ENCODE data around the gene SYCP3. TPM values are rescaled to one million over a fixed set of nuclear protein-coding genes. Genes with fewer than 3 reads are reported as not detected.

SYCP3 gene
- total and polyA plus RNA-seq, 2 of the 13 experiments (the other 11 are each of a cell fraction or from before 2014, with no cell fraction given), result not detected

- no peak for TF ChIP-seq AKNA (CRISPR knock-in tag; IDR thresholded peaks at IDR 0.05; ENCODE audit: borderline replicate concordance)
- no peak for TF ChIP-seq ZBTB40 (IDR thresholded peaks at IDR 0.05)
- no peak for TF ChIP-seq ZBTB40 (CRISPR knock-in tag; IDR thresholded peaks at IDR 0.05)
- TF ChIP-seq ZFP82 (CRISPR knock-in tag; IDR thresholded peaks at IDR 0.05; ENCODE audit: borderline replicate concordance), result no peak
- TF ChIP-seq PLRG1 (conservative IDR thresholded peaks at IDR 0.05), result no peak
- peak; percentile 88 for TF ChIP-seq STAG1 (CRISPR knock-in tag; IDR thresholded peaks at IDR 0.05)
- TF ChIP-seq POLR2G (IDR thresholded peaks at IDR 0.05; ENCODE audit: low read depth, low read length), result no peak
- no peak for TF ChIP-seq KAT7 (CRISPR knock-in tag; IDR thresholded peaks at IDR 0.05; ENCODE audit: borderline replicate concordance)
- no peak for TF ChIP-seq KLF15 (CRISPR knock-in tag; IDR thresholded peaks at IDR 0.05; ENCODE audit: borderline replicate concordance)
- no peak for TF ChIP-seq ZNF232 (CRISPR knock-in tag; IDR thresholded peaks at IDR 0.05; ENCODE audit: borderline replicate concordance)
- TF ChIP-seq BCL6 (CRISPR knock-in tag; IDR thresholded peaks at IDR 0.05), result no peak
- TF ChIP-seq ZNF800 (CRISPR knock-in tag; IDR thresholded peaks at IDR 0.05), result no peak
- no peak for TF ChIP-seq FOXA1 (IDR thresholded peaks at IDR 0.05)
- no peak for TF ChIP-seq FOXA1 (CRISPR knock-in tag; IDR thresholded peaks at IDR 0.05)
- TF ChIP-seq NRL (CRISPR knock-in tag; IDR thresholded peaks at IDR 0.05; ENCODE audit: borderline replicate concordance), result no peak
Measured at GRCh38 chr12:101759396-101760047, 20.3 kb upstream of the SYCP3 start (continued).
